ENCODE results near the gene GDF7. TPM values are rescaled to one million over a fixed set of nuclear protein-coding genes. Genes with fewer than 3 reads are reported as not detected.

GDF7 gene
- polyA plus RNA-seq, 10 donors = 0.25 to 1.6 (median 1.3) TPM

Other genes with a start within 250 kb of the GDF7 start
- gene RHOB, start 220.1 kb upstream of the GDF7 start, polyA plus RNA-seq (ENCODE audit: insufficient read length in 10 of 10) = 100 to 1,000 TPM in 9 of 10 donors, 10 to 100 TPM in 1; 83.3 to 183 (median 122) TPM
- gene HS1BP3, start 16.0 kb upstream of the GDF7 start, polyA plus RNA-seq (ENCODE audit: insufficient read length in 10 of 10) = 10 to 100 TPM in 1 of 10 donors, 1 to 10 TPM in 9; 6.5 to 10.1 (median 8.6) TPM
- 10 to 100 TPM in 6 of 10 donors, 1 to 10 TPM in 4; 7.9 to 13.2 (median 10.8) TPM for gene LDAH, start 156.0 kb downstream of the GDF7 start, polyA plus RNA-seq (ENCODE audit: insufficient read length in 10 of 10)